K562 (cell line): Measurements from ENCODE around the gene ANXA1. TPM values are rescaled to one million over a fixed set of nuclear protein-coding genes. Genes with fewer than 3 reads are reported as not detected.

Experiments
- E2F8 ChIP-seq: fragments of 450-650 bp; IDR thresholded peaks from 2 replicates; pipeline ENCODE4 v1.7.1; 2018; ENCODE audit warnings: mild to moderate bottlenecking, low read depth; ENCODE audit not compliant: partially characterized antibody
- ETS2 ChIP-seq: IDR thresholded peaks from 2 replicates; pipeline ENCODE4 v1.6.1; 2016; ENCODE audit warnings: borderline replicate concordance, missing genetic modification characterization, mild to moderate bottlenecking, moderate library complexity, missing compliant biosample characterization; ENCODE audit not compliant: poor library complexity, severe bottlenecking
- FOXJ2 ChIP-seq: fragments of 200-800 bp; sonication (Bioruptor generic); IDR thresholded peaks from 2 replicates; pipeline ENCODE4 v1.6.1; 2016; ENCODE audit warnings: missing genetic modification characterization, missing compliant biosample characterization
- GABPB1 ChIP-seq: sonication (generic); formaldehyde crosslinking; IDR thresholded peaks from 2 replicates; pipeline ENCODE4 v1.8.0; 2022; ENCODE audit warnings: mild to moderate bottlenecking, missing genetic modification reagents
- HMBOX1 ChIP-seq: sonication (generic); IDR thresholded peaks from 2 replicates; pipeline ENCODE4 v1.6.1; 2016
- MEF2A ChIP-seq: IDR thresholded peaks from 2 replicates; pipeline ENCODE4 v1.6.1; 2011; ENCODE audit warnings: low read depth, mild to moderate bottlenecking, low read length, moderate library complexity; ENCODE audit not compliant: control insufficient read depth
- PRPF4 ChIP-seq: fragments of 200-400 bp; formaldehyde crosslinking; IDR thresholded peaks from one replicate; pipeline ENCODE4 v1.6.1; 2017; ENCODE audit warnings: low read length, low read depth, mild to moderate bottlenecking; ENCODE audit not compliant: insufficient read depth, poor library complexity, severe bottlenecking
- RAD21 ChIP-seq, 2 experiments: fragments of 250-450 bp in 1 of 2; fragments of 450-650 bp in 1 of 2; sonication (Bioruptor Pico) in 1 of 2; formaldehyde crosslinking in 1 of 2; IDR thresholded peaks in 1 of 2; conservative IDR thresholded peaks in 1 of 2; 2 replicates each; pipeline versions ENCODE4 v1.4.0 to v1.8.0; 2020 to 2022; ENCODE audit warnings: mild to moderate bottlenecking in 2 of 2, moderate library complexity in 1 of 2
- RB1 ChIP-seq: fragments of 450-650 bp; IDR thresholded peaks from 2 replicates; pipeline ENCODE4 v1.6.1; 2017; ENCODE audit warnings: low read depth, mild to moderate bottlenecking
- SNAPC5 ChIP-seq: fragments of 250-450 bp; sonication (Bioruptor Pico); IDR thresholded peaks from 2 replicates; pipeline ENCODE4 v1.8.0; 2021; ENCODE audit warnings: moderate library complexity, mild to moderate bottlenecking, inconsistent platforms
- STAT5A ChIP-seq: IDR thresholded peaks from 2 replicates; pipeline ENCODE4 v1.6.1; 2012; ENCODE audit warnings: low read length, inconsistent platforms, borderline replicate concordance
- TAF1 ChIP-seq: IDR thresholded peaks from 2 replicates; pipeline ENCODE4 v1.6.1; 2011; ENCODE audit warnings: mild to moderate bottlenecking, low read length, moderate library complexity; ENCODE audit not compliant: insufficient read depth, control insufficient read depth, severe bottlenecking; ENCODE audit errors: extremely low read depth
- THAP12 ChIP-seq: fragments of 250-450 bp; sonication (Bioruptor Pico); IDR thresholded peaks from 2 replicates; pipeline ENCODE4 v1.9.0; 2021; ENCODE audit warnings: mild to moderate bottlenecking, inconsistent platforms
- ZBTB12 ChIP-seq: fragments of 250-450 bp; sonication (Bioruptor Pico); IDR thresholded peaks from 2 replicates; pipeline ENCODE4 v1.4.0; 2020
- ZNF263 ChIP-seq: sonication (generic); formaldehyde crosslinking; IDR thresholded peaks from 2 replicates; pipeline ENCODE4 v1.8.0; 2022; ENCODE audit warnings: mild to moderate bottlenecking, missing genetic modification reagents, borderline replicate concordance
- ZNF512 ChIP-seq: IDR thresholded peaks from 2 replicates; pipeline ENCODE4 v1.6.1; 2016; ENCODE audit warnings: missing genetic modification characterization, missing compliant biosample characterization
- polyA plus RNA-seq, 8 experiments: library from polyadenylated mRNA; depleted of rRNA in 4 of 8; stranded (reverse) in 5 of 8; unstranded in 3 of 8; fragments of >200 nt; fragmentation: Nextera tagmentation in 2 of 8; fragmentation: Illumina TruSeq in 1 of 8; extraction: Ambion mirVana in 2 of 8; extraction: Trizol in 1 of 8; gene quantifications; 2 replicates each; pipeline versions ENCODE4 v1.2.1 to v1.2.3, GENCODE V29; 2011 to 2014; ENCODE audit warnings: inconsistent platforms in 1 of 8, missing spikeins in 1 of 8
- total RNA-seq, 7 experiments: library from RNA; depleted of rRNA in 6 of 7; stranded (reverse); fragments of >200 nt in 6 of 7; fragmentation: Illumina TruSeq in 2 of 7; extraction: Trizol in 2 of 7; gene quantifications; 2 replicates each; pipeline versions ENCODE4 v1.2.1 to v1.2.3, GENCODE V29; 2011 to 2021; ENCODE audit warnings: low replicate concordance in 1 of 7

Gene ANXA1
- total and polyA plus RNA-seq, 9 of the 15 experiments (the other 6 are each of a cell fraction or from before 2014, with no cell fraction given) = 406 to 1,298 (median 620) TPM

GRCh38 chr9:73151653-73152542 is at the start of gene ANXA1 (continued):
- TF ChIP-seq ETS2 (tag) (no peak), TAF1 (no peak), RAD21 (CRISPR knock-in tag; conservative IDR thresholded peaks at IDR 0.05 in 1 of 2, IDR thresholded peaks at IDR 0.05 in 1 of 2) (no peak), GABPB1 (CRISPR knock-in tag) (no peak), PRPF4 (no peak), THAP12 (CRISPR knock-in tag) (no peak), ZNF263 (CRISPR knock-in tag) (no peak), HMBOX1 (peak; percentile 85), RB1 (no peak), STAT5A (no peak), E2F8 (no peak), MEF2A (no peak), ZBTB12 (CRISPR knock-in tag) (no peak), FOXJ2 (tag) (peak; percentile 76), SNAPC5 (no peak), ZNF512 (no peak)
